Fibroblast of skin of left biceps (primary cell): ENCODE data around the gene INSL3.

ENCODE experiments used
- DNase-seq, 2 experiments: peaks; one replicate each; pipeline ENCODE4 v3.0.0-alpha.2; 2013; ENCODE audit warnings: low read depth in 2 of 2

The INSL3 gene

GRCh38 chr19:17846146-17846545 lies 24.8 kb upstream of the INSL3 start:
- DNase-seq: no peak

- DNase-seq: no peak
Observed at GRCh38 chr19:17843908-17844490, 22.7 kb upstream of the INSL3 start.

GRCh38 chr19:17843292-17843827 lies 22.0 kb upstream of the INSL3 start:
- DNase-seq: no peak

- DNase-seq: no peak
Observed at GRCh38 chr19:17842663-17843291, 21.5 kb upstream of the INSL3 start.

GRCh38 chr19:17841810-17842662 lies 20.7 kb upstream of the INSL3 start:
- peak in 1 of 2 experiments; percentile 63 for DNase-seq

- no peak for DNase-seq
Observed at GRCh38 chr19:17841371-17841809, 20.1 kb upstream of the INSL3 start.

- no peak for DNase-seq
Observed at GRCh38 chr19:17840019-17840418, 18.7 kb upstream of the INSL3 start.

GRCh38 chr19:17837972-17838371 lies 16.7 kb upstream of the INSL3 start:
- DNase-seq: no peak

- DNase-seq: no peak
Observed at GRCh38 chr19:17836530-17836929, 15.2 kb upstream of the INSL3 start.

GRCh38 chr19:17835182-17836006 lies 14.1 kb upstream of the INSL3 start:
- no peak for DNase-seq

GRCh38 chr19:17834350-17835181 lies 13.2 kb upstream of the INSL3 start:
- DNase-seq: no peak

GRCh38 chr19:17832443-17833208 lies 11.3 kb upstream of the INSL3 start:
- DNase-seq: no peak

- DNase-seq: no peak
Observed at GRCh38 chr19:17831419-17831888, 10.1 kb upstream of the INSL3 start.

GRCh38 chr19:17830567-17831418 lies 9.5 kb upstream of the INSL3 start:
- peak; percentile 59 to 60 for DNase-seq

GRCh38 chr19:17829855-17830566 lies 8.7 kb upstream of the INSL3 start:
- peak in 1 of 2 experiments; percentile 17 for DNase-seq

GRCh38 chr19:17826508-17827056 lies 5.3 kb upstream of the INSL3 start:
- DNase-seq: no peak

GRCh38 chr19:17824339-17824738 lies 3.0 kb upstream of the INSL3 start:
- DNase-seq: no peak
